Omental fat pad (tissue), 4 donors: ENCODE results near the gene ZNF148. TPM values are rescaled to one million over a fixed set of nuclear protein-coding genes. Genes with fewer than 3 reads are reported as not detected.
A peak's percentile ranks its signal among the peaks of the same experiment; 100 is the strongest.

Experiments used
- ATAC-seq: fragments of 150-250 bp; one replicate; pipeline ENCODE4 v1.9.1; 2016; ENCODE audit warnings: mild to moderate bottlenecking, moderate library complexity; ENCODE audit not compliant: low FRiP score
- DNase-seq: peaks from one replicate; pipeline ENCODE4 v3.0.0-alpha.2; 2019; ENCODE audit warnings: low spot score
- CTCF ChIP-seq, 3 donors: fragments of 450-650 bp; IDR thresholded peaks; one replicate each; pipeline ENCODE4 v1.5.1; 2016 to 2017; ENCODE audit warnings: antibody characterized with exemption in 3 of 3, mild to moderate bottlenecking in 3 of 3, moderate library complexity in 2 of 3
- total RNA-seq, 4 donors: library from RNA; depleted of rRNA; stranded (reverse); fragments of >200 nt; gene quantifications; one replicate each; pipeline ENCODE4 v1.1.0, GENCODE V29; 2016

ZNF148 gene
- total RNA-seq, 4 donors from 2014 or later = 23.9 to 34.5 (median 24.9) TPM

GRCh38 chr3:125220183-125220582, 154.9 kb downstream of the ZNF148 start:
- TF ChIP-seq CTCF (IDR thresholded peaks at IDR 0.05) = no peak
- DNase-seq = no peak
- ATAC-seq = no peak

GRCh38 chr3:125219261-125219701, 155.8 kb downstream of the ZNF148 start:
- DNase-seq = no peak
- TF ChIP-seq CTCF (IDR thresholded peaks at IDR 0.05) = no peak
- ATAC-seq = no peak

GRCh38 chr3:125214738-125215137, 160.4 kb downstream of the ZNF148 start:
- DNase-seq (no peak), ATAC-seq (no peak)
- TF ChIP-seq CTCF (IDR thresholded peaks at IDR 0.05) = no peak

- TF ChIP-seq CTCF (IDR thresholded peaks at IDR 0.05) = no peak
- DNase-seq (no peak), ATAC-seq (no peak)
Measured at GRCh38 chr3:125213946-125214542, 161.1 kb downstream of the ZNF148 start.

- TF ChIP-seq CTCF (IDR thresholded peaks at IDR 0.05) = no peak
- ATAC-seq = no peak
- DNase-seq = no peak
Measured at GRCh38 chr3:125213364-125213755, 161.8 kb downstream of the ZNF148 start.

GRCh38 chr3:125212509-125213363, 162.4 kb downstream of the ZNF148 start, which contains the start of gene SLC12A8:
Gene SLC12A8, minus strand, starts transcription at chr3:125212748. Its CDS starts 1,399 bp downstream, at chr3:125211349.
- peak; percentile 47 for ATAC-seq
- DNase-seq = no peak
- TF ChIP-seq CTCF (IDR thresholded peaks at IDR 0.05) = no peak
